NCI-H524 (cell line): ENCODE measurements around the gene TRPV4.

Source experiments
- DNase-seq, 2 experiments: peaks; one replicate each; lab custom pipeline; 2025; lab: John Stamatoyannopoulos, UW

Gene TRPV4

DNA sequence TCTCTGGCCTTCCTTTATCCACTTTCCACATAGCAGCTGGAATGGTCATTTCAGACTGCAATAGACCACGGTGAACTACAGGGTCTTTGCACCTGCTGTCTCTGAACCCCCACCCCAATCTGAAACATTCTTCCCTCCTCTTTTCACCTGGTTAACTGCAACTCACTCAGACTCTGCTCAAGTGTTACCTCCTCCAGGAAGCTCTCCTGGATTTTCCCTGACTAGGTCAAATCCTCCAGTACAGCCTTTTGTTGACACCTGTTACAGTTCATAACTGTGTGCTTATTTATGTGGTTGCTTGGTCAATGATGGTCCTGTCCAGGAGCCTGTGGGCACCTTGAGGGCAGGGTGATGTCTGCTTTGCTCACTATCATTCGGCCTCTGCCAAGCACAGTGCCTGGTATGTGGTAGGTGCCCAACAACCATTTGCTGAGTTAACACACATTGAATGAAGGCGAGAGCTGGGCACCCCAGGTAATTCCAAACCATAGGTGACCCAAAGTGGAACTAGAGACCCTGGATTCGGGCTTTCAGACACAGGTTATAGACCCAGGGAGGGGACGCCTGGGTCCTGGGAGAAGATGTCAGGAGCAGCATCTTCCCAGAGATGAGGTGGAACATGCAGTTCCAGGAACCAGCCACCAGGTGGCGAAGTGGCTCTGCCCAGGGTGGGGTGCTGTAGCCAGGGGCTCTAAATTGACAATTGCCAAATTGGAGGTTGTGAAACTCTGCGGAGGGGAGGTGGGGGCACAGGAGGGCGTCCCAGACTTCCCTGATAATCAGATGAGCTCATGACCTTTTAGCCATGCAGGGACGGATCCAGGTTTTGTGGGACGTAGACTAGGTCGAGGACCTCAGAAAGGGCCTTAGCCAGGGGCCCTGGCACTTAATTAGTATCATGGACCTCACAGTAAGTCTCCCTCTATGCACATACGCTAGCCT, 28.1 kb downstream of the TRPV4 start:
- peak in 1 of 2 experiments; percentile 52 for DNase-seq

DNA sequence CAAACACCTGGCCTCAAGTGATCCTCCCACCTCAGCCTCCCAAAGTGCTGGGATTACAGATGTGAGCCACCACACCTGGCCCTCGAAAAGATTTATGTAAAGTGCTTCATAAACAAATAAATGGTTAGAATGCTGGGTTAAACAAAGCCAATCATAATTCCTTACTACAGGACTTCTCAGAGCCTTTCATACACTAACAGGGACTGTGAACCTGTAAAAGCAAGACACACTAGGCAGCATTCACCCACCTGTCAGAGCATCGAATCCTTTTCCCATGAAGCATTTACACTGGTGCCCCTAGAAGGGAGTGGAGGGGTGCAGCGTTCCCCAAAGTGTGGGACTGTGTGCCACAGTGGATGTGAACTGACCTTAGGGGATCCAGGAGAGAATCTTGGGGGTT, 29.5 kb downstream of the TRPV4 start:
- DNase-seq, result no peak

GRCh38 chr12:109802828-109803227, 30.4 kb downstream of the TRPV4 start:
- DNase-seq, result no peak

GRCh38 chr12:109800536-109800935, 32.7 kb downstream of the TRPV4 start:
- no peak for DNase-seq

GRCh38 chr12:109798691-109799090, 34.5 kb downstream of the TRPV4 start:
- DNase-seq, result no peak

DNA sequence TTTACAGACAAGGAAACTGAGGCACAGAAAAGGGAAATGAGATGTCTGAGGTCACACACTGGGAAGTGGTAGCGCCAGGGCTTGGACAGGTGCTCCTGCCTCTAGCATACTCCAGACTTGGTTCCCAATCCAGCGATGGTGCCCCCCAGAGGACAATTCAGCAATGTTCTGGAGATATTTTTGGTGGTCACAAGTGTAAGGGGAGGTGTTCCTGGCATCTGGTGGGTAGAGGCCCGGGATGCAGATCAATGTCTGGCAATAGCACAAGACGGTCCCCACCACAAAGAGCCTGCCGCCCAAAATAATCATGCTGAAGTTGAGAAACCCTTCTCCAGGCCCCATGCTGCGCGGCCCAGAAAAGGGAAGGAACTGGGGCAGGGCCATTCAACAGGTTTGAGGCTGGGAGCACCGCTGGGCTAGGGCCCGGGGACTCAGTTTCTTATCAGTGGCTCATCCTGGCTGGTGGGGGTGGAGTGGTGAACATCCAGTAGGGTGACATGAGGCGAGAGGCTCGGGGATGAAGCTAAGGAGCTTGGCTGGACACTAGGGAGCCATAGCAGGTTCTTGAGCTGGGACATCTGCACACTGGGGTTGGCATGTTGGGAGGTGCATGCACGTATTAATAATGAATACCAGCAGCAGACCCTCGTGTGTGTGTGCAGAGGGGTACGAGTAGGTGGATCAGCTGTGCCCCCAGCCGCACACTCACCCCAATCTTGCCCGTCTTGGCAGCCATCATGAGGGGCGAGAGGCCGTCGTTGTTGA, 35.1 kb downstream of the TRPV4 start:
- DNase-seq, result peak; percentile 16 to 45

DNA sequence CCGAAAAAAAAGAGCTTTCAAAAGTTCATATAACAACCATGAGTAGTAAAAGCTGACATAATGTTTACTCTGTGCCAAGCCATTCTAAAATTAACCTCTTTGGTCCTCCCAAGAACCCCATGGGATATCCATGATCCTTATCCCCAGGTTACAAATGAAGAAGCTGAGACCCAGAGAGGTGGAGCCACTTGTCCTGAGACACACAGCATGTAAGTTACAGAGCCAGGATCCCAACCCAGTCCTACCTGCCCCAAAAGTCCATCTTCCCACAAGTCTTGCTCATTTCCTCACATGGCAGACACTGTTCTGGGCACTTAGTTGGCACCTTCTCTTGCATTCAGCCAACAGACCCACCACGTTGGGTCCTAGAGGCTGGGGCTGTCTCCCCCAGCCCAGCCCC, 37.1 kb downstream of the TRPV4 start:
- no peak for DNase-seq

- no peak for DNase-seq
These were observed 38.2 kb downstream of the TRPV4 start for GRCh38 chr12:109795023-109795422.

- DNase-seq, result no peak
These were observed 39.2 kb downstream of the TRPV4 start for GRCh38 chr12:109793826-109794501.

GRCh38 chr12:109793411-109793810, 39.8 kb downstream of the TRPV4 start:
- DNase-seq, result no peak

DNA sequence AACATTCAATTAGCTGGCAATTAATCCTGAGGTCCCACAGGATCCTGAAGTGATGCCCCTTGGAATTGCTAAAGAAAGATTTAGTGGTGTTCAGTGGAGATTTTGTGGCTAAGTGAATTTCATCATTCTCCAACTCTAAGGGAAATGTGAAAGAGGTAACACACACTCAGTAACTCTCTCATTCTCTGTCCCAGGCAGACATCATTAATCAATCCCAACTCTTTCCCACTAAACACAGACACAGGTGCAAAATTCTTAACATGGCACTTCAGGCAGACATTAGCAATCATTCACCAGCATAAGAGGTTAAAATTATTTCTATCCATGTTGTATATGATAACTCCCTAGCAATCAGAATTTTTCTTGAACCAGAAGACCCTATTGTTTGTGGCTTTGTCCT, 40.2 kb downstream of the TRPV4 start:
- DNase-seq, result no peak

- no peak for DNase-seq
These were observed 43.6 kb downstream of the TRPV4 start for GRCh38 chr12:109789526-109790048.

DNA sequence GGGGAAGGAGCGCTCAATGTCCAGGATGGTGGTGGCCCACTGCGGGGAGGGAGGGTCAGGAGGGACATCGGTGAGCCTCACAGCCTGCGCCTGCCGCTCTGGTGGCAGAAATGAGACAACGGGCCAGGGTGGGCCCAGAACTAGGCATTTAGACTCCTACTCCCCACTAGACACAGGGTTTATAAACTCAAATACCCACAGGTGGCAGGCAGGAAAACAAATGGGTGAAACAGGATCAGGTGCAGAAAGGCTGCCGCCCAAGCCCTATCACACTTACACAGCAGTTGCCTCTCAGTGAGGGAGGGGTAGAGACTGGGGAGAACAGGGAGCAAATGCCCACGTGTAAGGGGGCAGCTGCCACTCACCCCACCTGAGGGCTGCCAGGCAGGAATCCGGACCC, 46.4 kb downstream of the TRPV4 start:
- no peak for DNase-seq

DNA sequence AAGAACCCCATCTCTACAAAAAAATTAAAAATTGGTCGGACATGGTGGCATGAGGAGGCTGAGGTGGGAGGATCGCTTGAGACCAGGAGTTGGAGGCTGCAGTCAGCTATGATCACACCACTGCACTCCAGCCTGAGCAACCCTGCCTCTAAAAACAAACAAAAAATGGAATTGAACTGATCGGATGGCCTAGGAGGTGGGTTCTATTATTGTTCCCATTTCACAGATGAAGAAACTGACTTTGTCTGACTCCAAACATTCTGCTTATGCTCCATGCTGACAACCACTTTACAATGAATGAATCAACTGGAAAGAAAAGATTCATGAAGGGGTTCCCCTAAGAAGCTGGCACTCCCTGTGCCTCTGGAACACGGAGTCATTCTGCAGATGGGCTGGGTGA, 47.3 kb downstream of the TRPV4 start:
- DNase-seq, result no peak

- DNase-seq, result no peak
These were observed 49.3 kb downstream of the TRPV4 start for GRCh38 chr12:109783965-109784244.

DNA sequence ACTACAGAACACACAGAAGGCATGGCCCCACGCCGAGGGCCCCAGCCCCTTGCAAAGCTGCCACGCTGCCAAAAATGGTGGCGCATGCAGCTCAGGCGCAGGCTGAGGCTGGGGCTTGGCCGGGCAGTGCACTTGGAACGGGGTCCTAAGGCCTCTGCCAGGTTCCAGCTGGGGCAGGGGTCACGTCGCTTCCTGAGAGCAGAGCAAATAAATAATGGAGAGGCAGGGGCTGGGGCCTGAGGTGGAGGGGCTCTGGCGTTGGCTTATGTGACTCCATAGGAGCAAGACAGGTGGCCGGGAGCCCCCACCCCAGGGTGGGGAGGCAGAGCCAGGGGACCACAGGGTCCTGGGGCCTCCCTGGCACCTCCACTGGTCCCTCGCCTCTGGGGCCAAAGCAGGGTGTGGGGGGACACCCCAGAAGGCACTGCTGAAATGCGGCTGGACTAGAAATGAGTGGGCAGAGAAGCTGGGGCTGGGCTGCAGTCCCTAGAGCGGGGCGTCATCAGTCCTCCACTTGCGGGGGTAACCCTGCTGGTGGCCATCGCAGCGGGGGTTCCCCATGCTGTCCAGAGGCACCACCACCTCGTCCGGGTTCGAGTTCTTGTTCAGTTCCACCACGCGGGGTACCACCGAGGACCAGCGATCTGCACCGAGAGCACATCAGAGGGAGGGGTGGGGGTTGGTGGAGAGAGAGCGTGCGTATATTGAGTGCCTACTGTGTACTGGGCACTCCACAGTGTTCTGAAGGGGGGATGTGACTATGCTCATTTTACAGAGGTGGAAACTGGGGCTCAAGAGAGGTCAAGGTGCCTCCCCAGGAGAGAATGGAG, 49.8 kb downstream of the TRPV4 start:
- no peak for DNase-seq

GRCh38 chr12:109782326-109782703, 50.9 kb downstream of the TRPV4 start:
- DNase-seq, result no peak

DNA sequence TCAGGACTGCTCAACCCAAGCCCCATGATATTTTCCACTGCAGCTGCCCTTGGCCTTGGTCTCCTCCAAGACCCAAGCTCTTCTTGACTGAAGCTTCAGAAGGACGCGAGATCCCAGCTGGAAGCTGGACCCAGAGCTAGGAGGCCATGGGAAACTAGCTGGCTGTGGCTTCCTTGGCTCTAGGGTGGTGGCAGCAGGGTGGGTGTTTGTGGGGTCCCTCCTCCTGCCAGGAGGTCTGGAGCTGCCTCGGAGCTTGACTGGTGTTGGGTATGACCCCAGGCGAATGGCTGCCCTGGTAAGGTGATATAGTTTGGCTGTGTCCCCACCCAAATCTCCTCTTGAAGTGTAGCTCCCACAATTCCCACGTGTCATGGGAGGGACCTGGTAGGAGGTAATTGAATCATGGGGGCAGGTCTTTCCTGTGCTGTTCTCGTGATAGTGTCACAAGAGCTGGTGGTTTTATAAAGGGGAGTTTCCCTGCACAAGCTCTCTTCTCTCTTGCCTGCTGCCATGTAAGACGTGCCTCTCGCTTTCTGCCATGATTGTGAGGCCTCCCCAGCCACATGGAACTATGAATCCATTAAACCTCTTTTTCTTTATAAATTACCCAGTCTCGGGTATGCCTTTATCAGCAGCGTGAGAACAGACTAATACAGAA, 51.4 kb downstream of the TRPV4 start:
- DNase-seq, result no peak

DNA sequence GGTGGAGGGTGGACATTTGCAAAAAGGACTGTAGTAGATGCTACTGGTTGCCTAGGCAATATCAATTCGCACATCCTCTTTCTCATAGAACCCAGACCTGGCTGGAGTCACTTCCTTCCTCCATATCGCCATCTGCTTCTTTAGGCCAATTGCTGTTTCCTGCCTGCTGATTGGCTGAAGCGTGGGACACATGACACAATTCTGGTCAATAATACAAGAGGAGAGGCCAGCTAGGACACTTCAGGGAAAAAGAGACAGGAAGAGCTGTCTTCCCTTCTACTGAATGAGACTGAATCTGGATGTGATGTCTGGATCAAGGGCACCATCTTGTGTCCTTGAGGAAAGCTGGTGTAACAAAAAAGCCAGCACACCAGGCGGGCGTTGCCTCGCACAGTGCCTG, 53.8 kb downstream of the TRPV4 start:
- DNase-seq, result peak in 1 of 2 experiments; percentile 27

GRCh38 chr12:109778684-109779083, 54.5 kb downstream of the TRPV4 start:
- no peak for DNase-seq

DNA sequence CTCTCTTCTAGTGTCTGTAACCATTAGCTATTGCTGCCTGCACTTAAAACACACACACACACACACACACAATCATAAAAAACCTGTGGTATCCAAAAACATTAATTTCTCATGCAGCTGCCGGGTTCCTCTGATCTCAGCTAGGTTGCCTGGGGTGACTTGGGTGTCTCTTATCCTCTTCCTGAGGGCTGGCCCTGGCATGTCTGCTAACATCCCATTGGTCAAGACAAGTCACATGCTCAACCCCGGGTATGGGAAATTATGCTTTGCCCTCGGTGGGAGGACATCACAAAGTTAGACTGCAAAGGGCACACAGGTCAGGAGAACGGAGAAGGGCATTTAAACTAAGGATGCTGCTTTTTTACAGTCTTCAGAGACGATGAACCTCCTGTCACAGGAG, 55.7 kb downstream of the TRPV4 start:
- DNase-seq, result peak; percentile 39 to 47
